NCI-H1105 treated with DMSO at 0.1 percent for 48 hours (cell line): ENCODE results near the gene HEBP2.
A peak's percentile ranks its signal among the peaks of the same experiment; 100 is the strongest.

Experiments
- DNase-seq: peaks from one replicate; lab custom pipeline; 2025; lab: John Stamatoyannopoulos, UW

HEBP2 gene

DNA sequence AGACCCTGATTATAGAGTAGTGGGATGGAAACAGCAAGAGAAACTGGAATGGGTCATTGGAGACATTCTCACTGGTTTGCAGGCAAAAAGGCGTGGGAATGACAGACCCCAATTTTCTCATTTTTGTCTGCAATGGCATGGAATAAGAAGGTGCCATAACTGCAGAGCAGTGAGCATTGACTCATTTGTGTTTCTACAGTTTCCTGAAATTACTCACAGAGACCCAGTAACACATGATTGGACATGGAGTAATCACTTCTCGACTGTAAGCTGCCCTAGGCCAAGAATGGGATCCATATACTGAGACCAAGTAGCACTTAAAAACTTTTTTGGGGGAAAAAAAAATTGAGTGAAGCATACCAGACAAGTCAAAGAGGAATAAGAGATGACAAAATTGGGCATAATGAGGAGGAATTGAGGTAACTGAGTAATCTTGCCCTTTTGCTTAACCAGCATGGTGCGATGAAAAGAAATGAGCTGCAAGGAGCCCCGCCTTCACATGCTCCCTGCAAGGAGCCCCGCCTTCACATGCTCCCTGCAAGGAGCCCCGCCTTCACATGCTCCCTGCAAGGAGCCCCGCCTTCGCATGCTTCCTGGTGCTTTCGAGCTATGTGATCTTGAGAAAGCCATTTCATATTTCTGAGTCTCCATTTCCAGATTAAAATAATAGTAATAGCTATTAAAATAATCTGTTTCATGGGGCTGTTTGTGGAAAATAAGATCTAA lies 51.1 kb downstream of the HEBP2 start:
- DNase-seq = no peak

DNA sequence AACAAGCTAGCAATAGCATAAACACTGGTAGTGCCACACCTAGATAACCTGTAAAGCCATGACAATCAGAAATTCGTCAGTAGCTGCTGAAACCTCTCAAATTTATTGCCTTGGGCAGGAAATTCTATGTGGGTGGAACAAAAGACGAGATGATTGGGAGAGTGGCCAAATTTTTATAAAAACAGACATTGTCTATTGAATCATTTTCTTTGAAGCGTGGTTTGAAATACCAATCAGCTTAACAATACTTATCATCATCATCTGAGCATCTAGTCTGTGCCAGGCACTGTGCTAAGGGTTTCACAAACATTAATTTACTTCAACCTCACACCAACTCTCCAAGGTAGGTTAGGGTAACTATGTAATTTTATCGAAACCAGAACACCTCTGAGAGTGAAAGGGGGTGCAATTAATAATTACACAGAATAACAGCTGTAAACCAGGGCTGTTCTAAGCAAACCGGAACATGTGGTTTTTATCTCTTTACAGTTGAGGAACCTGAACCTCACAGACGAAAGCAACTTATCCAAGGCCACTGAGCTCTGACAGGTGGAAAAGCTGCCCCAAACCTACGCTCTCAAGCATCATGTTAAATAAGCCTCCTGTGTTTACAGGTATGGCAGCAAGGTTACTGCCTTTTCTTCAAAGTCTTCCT lies 51.9 kb downstream of the HEBP2 start:
- peak; percentile 61 for DNase-seq

DNA sequence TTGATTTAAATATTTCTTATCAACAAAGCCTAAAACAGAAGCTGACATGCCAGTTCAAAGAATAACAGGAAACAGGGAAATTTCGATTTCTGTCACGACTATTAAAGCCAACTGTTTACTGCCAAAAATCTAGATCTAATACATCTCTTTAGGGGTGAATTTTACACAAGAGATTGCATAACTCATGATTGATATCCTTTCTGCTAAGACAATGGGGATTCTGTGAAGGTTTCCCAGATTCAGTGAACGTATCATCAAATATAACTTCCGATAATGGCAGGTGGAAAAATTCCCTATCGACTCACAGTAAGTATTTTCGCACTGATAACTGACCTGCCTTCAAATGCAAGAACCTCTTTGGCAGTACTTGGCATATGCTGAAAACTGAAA lies 52.4 kb downstream of the HEBP2 start:
- DNase-seq = no peak

DNA sequence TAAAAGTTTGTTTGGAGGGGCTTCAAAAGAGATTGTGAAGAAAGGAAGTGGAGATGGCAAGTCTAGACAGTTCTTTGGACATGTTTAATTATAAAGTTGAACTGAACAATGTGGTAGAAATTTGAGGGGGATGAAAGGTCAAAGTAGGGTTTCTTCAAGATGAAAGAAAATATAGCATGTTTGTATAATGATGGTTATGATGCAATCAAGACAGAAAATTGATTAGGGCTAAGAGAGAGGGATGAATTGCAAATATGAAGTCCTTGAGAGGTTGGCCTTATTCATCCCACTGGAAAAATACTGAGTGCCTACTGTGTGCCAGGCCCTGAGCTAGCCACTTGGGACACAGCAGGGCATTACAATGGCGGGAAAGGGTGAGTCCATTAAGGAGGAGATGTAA lies 57.6 kb downstream of the HEBP2 start:
- no peak for DNase-seq

DNA sequence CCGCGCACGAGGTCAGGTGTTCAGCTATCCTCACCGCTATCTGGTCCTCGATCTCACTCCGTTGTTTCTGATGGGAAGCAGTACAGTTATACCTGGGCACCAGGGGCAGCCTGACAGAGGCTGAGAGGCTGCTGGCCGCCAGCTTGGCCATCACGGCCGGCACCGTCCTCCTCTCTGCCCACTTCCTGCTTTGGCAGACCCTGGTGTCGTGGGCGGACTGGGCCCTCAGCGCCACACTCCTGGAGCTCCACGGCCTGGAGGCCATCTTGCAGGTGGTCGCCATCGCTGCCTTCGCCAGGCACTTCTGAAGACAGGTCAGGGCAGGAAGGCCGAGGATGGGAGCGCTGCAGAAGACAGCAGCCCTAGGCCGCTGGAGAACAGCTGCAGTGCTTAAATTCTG lies 60.1 kb downstream of the HEBP2 start:
- no peak for DNase-seq

DNA sequence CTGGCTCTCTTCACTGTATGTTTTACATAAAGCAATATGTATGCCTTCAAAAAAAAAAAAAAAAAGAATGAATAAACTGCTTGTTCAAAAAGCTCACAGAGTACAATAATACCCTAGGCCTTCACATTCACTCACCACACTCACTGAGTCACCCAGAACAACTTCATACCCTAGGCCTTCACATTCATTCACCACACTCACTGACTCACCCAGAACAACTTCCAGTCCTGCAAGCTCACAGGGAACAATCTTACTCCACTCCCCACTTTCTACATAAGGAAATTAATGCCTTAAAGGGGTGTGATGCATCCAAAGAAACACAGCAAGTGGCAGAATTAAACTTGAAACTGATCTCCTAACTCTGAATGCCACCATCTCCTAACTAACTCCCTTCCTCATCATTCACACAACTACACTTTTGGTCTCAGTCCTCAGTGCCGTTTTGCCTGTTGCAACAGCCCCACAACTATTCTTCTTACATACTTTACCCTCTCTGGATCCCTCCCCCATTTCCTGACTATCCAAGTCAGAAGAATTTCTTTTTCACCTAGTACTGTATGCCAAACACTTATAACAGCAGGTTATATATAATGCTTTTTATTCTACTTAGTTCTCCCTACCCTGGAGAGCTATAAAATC lies 61.1 kb downstream of the HEBP2 start:
- DNase-seq = no peak

DNA sequence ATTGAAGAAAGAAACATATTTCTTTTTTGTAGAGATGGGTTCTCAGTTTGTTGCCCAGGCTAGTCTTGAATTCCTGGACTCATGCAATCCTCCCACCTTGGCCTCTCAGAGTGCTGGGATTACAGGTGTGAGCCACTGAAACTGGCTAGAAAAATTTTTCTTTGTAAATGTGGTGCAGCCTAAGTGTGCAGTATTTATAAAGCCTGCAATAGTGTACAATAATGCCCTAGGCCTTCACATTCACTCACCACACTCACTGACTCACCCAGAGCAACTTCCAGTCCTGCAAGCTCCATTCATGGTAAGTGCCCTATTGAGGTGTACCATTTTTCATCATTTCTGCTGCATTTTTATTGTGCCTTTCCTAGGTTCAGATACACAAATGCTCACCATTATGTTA lies 63.9 kb downstream of the HEBP2 start:
- DNase-seq = no peak

DNA sequence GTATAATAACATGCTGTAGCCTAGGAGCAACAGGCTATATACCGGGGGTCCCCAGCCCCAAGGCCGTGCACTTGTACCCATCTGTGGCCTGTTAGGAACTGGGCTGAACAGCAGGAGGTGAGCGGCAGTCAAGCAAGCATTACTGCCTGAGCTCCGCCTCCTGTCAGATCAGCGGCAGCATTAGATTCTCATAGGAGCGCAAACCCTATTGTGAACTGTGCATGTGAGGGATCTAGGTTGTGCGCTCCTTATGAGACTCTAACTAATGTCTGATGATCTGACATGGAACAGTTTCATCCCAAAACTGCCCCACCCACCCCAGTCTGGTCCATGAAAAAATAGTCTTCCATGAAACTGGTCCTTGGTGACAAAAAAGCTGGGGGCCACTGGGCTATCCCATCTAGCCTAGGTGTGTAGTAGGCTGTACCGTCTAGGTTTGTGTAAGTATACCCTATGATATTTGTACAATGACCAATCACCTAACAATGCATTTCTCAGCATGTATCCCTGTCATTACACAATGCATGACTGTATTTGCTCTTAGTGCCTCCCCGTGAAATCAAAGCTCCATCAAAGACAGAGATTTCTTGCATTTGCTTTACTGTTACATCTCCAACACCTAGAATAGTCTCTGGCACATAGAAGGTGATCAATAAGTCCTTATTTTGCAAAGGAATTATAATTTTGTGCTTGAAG lies 64.4 kb downstream of the HEBP2 start:
- no peak for DNase-seq
